Nephron progenitor cell (in vitro differentiated cells): ENCODE measurements around the gene TMEM53.
A peak's percentile ranks its signal among the peaks of the same experiment; 100 is the strongest.

Source experiments
- DNase-seq: peaks from one replicate; pipeline ENCODE4 v3.0.0; 2021
- H3K27ac Mint-ChIP-seq: 2 replicates; pipeline ENCODE4 v1.8.0; 2021; ENCODE audit warnings: mild to moderate bottlenecking, moderate library complexity, mixed read lengths
- H3K27me3 Mint-ChIP-seq: 2 replicates; pipeline ENCODE4 v1.8.0; 2021; ENCODE audit warnings: mild to moderate bottlenecking, low read depth, mixed read lengths; ENCODE audit not compliant: poor library complexity
- H3K36me3 Mint-ChIP-seq: 2 replicates; pipeline ENCODE4 v1.8.0; 2021; ENCODE audit warnings: low read depth, mixed read lengths
- H3K4me1 Mint-ChIP-seq: 2 replicates; pipeline ENCODE4 v1.8.0; 2021; ENCODE audit warnings: mixed read lengths
- H3K4me3 Mint-ChIP-seq: 2 replicates; pipeline ENCODE4 v1.8.0; 2021; ENCODE audit warnings: mild to moderate bottlenecking, moderate library complexity, mixed read lengths
- H3K9me3 Mint-ChIP-seq: 2 replicates; pipeline ENCODE4 v1.8.0; 2021; ENCODE audit warnings: mild to moderate bottlenecking, moderate library complexity, mixed read lengths
- CTCF ChIP-seq: fragments of 200-600 bp; sonication (generic); IDR thresholded peaks from 2 replicates; pipeline ENCODE4 v1.5.0; 2021; ENCODE audit warnings: antibody characterized with exemption

The TMEM53 gene

DNA sequence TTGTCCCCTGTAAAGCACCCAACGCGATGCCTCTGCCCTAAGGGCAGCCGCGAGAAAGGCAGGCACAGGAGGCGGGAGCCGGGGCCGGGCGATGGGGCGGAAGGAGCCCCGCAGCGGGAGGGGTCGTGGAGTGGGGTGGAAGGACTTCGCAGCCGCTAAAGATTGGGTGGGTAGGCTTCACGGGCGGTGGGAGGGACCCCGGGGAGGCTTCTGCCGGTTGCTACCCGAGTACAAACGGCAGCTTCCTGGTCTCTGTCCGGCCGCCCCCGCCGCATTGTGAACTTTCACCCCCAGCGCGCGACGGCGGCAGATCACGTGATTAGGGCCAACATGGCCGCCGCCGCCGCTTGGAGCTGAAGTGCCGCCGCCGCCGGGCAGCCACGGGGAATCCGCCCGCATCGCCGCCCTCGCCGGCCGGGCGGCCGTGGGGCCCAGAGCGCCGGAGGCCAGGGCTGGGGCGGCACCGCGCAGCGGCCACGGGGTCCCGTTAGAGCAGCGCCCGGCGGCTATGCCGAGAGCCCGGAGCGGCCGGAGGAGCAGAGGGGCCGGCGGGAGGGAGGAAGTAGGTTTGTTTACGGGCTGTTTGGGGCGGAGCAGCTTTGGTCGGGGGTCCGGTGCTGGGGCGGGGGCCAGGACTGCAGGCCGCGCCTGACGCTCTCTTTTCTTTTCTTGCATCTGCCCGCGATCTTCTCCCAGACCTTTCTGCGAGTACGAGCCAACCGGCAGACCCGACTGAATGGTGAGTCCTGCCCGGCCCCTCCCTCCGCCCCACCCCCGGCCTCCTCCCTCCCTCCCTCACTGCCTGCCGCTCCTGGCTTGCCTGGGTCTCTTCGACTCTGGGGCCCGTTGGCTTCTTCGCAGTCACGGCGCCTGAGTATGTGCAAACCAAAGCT, 42.4 kb downstream of the TMEM53 start:
- Mint-ChIP-seq H3K27me3 (peaks cover 3% of the 10 kb centered on the region), H3K36me3 (peaks cover 50% of the 10 kb centered on the region), H3K27ac (peak overlapping the region; percentile 100), H3K4me3 (peak overlapping the region; percentile 88), H3K4me1 (peaks cover 58% of the 10 kb centered on the region), H3K9me3 (no peaks in the 10 kb centered on the region)
- no peak for TF ChIP-seq CTCF
- peak; percentile 89 for DNase-seq

DNA sequence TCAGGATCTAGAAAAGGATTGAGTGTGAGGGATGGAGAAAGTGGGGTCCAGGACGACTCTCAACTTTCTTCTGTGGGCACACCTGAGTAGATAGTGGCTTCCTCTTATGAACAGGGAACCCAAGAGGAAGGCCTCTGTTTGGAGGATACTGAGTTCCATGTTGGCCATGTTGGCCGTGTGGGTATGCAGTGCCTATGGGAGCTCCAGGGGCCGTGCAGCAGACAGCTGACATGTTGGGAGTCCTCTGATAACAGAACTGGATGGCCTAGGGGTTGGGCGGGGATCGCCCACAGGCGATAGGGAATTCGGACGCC, 43.0 kb downstream of the TMEM53 start:
- peaks cover 52% of the 10 kb centered on the region for H3K4me1 Mint-ChIP-seq
- peaks cover 44% of the 10 kb centered on the region for H3K36me3 Mint-ChIP-seq
- DNase-seq: no peak
- H3K27ac Mint-ChIP-seq: peak overlapping the region; percentile 99
- H3K27me3 Mint-ChIP-seq: peaks cover 3% of the 10 kb centered on the region
- TF ChIP-seq CTCF: no peak
- H3K9me3 Mint-ChIP-seq: no peaks in the 10 kb centered on the region
- H3K4me3 Mint-ChIP-seq: peak overlapping the region; percentile 88

DNA sequence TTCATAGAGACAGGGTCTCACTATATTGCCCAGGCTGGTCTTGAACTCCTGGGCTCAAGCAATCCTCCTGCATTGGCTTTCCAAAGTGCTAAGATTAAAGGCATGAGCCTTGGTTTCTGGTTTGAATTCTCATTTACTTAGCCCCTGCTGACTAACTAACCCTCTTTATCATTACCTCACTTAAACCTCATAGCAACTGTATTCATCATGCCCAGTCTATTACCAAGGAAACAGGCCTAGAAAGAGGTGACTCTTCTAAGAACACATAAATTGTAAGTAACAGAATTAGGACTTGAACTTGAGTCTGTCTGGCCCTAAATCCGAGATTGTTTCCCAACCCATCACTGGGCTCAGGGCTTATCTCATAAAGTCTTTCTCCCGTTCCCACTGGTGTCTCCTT, 44.2 kb downstream of the TMEM53 start:
- TF ChIP-seq CTCF: no peak
- peaks cover 32% of the 10 kb centered on the region for H3K36me3 Mint-ChIP-seq
- H3K4me1 Mint-ChIP-seq: peaks cover 45% of the 10 kb centered on the region
- no peaks in the 10 kb centered on the region for H3K9me3 Mint-ChIP-seq
- no peak overlapping the region for H3K27ac Mint-ChIP-seq
- no peak for DNase-seq
- H3K27me3 Mint-ChIP-seq: peaks cover 3% of the 10 kb centered on the region
- peak overlapping the region; percentile 88 for H3K4me3 Mint-ChIP-seq

- no peak overlapping the region for H3K4me3 Mint-ChIP-seq
- peaks cover 22% of the 10 kb centered on the region for H3K36me3 Mint-ChIP-seq
- H3K4me1 Mint-ChIP-seq: peaks cover 45% of the 10 kb centered on the region
- H3K27ac Mint-ChIP-seq: no peak overlapping the region
- H3K27me3 Mint-ChIP-seq: peaks cover 3% of the 10 kb centered on the region
- no peak for DNase-seq
- no peaks in the 10 kb centered on the region for H3K9me3 Mint-ChIP-seq
- no peak for TF ChIP-seq CTCF
Observed at GRCh38 chr1:44628962-44629756, 45.1 kb downstream of the TMEM53 start.

- Mint-ChIP-seq H3K27me3 (no peaks in the 10 kb centered on the region), H3K9me3 (no peaks in the 10 kb centered on the region), H3K4me1 (peaks cover 50% of the 10 kb centered on the region), H3K4me3 (no peak overlapping the region), H3K36me3 (peaks cover 13% of the 10 kb centered on the region), H3K27ac (no peak overlapping the region)
- DNase-seq: no peak
- no peak for TF ChIP-seq CTCF
Observed at GRCh38 chr1:44625348-44625747, 48.9 kb downstream of the TMEM53 start.
